Left cardiac atrium (tissue), 4 donors: ENCODE results near the gene RAMP3. TPM values are rescaled to one million over a fixed set of nuclear protein-coding genes. Genes with fewer than 3 reads are reported as not detected.
"Not testable (repeated sequence)": the region's sequence is repeated elsewhere in the genome, so short reads cannot be mapped to it uniquely, and the experiment has no call there.

Experiments
- ATAC-seq, 2 donors: fragments of 200-7000 bp; cut with Tn5 transposase; one replicate each; pipeline ENCODE4 v1.9.1; 2020; ENCODE audit warnings: mild to moderate bottlenecking in 2 of 2, moderate library complexity in 2 of 2
- DNase-seq: peaks from one replicate; pipeline ENCODE4 v3.0.0-alpha.2; 2020
- intact Hi-C, 2 donors: fragments of 100-400 bp; cut with DNase I; formaldehyde crosslinking; loops; one replicate each; pipeline versions ENCODE4 v1.14.1 to v1.15.1; 2022 to 2023
- long read RNA-seq: library from polyadenylated mRNA; unstranded; transcript quantifications from one replicate; pipeline ENCODE4 v2.0.0, GENCODE V29; 2021
- total RNA-seq, 2 donors: library from RNA; stranded (reverse); fragmentation: NEBNext Ultra II Directional; extraction: Animal tissue kit (Norgen Biotek cat#: 25700); gene quantifications; one replicate each; pipeline ENCODE4 v1.2.1, GENCODE V29; 2021
- donor health status: DM: no; HTN: yes; CAD: no.
- donor health status: DM: no; HTN: yes; CAD: no; lungs with severe emphysema.
- donor health status: DM: yes; HTN: yes; CAD: no.
- donor health status: Dilated cardiomyopathy.

The RAMP3 gene, protein sequence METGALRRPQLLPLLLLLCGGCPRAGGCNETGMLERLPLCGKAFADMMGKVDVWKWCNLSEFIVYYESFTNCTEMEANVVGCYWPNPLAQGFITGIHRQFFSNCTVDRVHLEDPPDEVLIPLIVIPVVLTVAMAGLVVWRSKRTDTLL
- total RNA-seq: 10 to 100 TPM; 40.8 to 55.0 TPM
- long read RNA-seq, transcript RAMP3-201 (3 exons, 1,323 nt): major isoform, 88 of 108 reads
- long read RNA-seq, partial matches to known transcripts: 2 of 108 reads
- long read RNA-seq, other reads (novel, unspliced or antisense): 16 of 108 reads

DNA sequence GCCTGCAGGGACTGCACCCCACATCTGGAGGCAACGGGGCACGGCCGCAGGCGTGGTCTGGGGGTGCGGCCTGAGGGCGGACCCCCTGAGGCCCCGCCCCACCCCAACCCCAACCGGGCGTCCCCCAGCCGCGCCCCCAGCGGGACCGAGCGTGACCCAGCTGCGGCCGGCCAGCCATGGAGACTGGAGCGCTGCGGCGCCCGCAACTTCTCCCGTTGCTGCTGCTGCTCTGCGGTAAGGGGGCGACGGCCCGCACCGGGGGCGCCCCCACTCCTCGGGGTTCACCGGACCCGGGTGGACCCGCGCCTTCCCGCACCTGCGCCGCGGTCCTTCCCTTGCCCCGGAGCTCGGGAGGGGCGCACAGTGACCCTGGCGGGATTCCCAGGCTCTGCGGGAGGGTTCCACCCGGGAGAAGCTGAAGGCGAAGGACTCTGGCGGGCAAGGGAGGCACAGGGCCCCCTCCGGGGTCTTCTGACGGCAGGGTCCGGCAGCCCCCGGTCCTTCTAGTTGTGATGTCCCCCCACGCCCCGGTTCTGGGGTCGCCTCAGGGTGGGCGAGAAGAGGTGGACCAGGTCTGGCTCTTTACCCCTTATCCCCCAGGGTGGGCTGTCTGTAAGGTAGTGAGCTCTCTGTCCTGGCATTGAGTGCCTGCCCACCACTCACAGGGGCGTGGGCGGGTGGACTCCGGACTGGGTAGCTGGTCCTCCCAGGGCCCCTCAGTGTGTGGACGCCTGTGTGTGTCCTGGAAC lies at the start of gene RAMP3:
Gene RAMP3, plus strand, starts transcription at position 139 of the 749 bp plus-strand sequence. Its CDS starts 38 bp downstream, at position 177.
- ATAC-seq (peak; percentile 35 to 60), DNase-seq (peak; percentile 58)
- intact Hi-C loops: loop anchor here in 1 of 2 donors (10.0 kb wide), 1 partner anchor 707 kb away; no protein-coding TSS in a partner anchor

DNA sequence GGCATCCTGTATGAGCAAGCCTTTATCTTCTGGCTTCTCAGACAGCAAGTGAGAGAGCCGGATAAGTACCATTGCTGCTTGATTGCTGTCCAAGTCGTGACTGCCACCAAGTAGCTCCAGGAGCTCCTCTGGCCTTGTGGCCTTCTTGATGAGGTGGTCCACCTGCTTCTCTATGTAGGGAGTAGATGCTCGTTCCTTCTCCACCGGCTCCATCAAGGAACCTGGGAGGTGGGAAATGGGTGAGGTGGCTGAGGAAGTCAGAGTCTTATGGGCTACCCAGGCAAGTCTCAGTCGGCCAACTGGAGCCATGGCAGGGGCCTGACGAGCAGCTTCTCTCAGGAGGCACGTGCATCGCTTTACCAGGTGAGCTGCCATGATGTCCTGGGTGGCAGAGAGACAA lies 48.7 kb upstream of the RAMP3 start:
- no peak for DNase-seq
- no peak for ATAC-seq
- intact Hi-C loops: no loop called here

DNA sequence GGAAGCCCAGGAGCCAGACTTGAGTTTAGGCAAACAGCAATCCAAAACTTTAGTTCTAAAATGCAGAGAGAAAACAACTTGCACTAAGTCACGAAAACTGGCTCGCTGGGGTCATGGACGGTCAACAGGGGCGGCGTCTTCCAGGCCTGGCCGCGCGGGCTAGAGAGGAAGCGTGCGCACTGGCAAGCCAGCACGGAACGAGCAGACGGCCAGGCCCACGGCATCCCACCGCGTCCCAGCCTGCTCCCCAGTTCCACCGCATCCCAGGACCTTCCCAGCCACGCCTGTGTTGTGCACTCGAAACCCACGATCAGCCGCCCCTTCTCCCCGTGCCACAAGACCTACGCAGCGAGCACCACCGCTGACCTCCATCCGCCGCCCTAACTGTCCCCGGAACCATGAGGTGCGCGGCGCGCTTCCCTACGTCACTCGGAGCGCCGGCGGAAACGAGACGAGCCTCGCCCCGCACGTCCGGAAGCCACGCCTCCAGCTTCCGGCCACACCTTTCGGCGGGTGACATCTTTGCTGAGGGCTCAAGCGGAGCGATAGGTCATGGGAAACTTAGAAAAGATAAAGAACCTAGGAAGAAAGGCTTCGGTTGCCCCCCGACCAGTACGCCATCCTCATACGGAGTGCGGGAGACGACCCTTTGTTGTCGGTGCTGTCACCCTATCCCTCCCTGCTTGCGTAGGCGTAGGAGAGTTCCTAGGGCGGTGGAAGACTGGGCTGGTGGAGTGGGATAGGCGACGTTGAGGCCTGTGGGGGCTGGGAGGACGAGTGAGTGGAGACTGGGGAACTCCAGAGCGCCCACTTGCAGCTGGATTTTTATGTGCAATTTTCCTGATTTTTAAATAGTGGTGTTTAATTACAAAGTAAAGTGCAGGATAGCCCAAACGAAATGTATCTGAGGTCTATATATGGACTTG lies 46.0 kb upstream of the RAMP3 start, which contains the start of gene TBRG4:
Gene TBRG4, minus strand, starts transcription at position 400 of the 926 bp plus-strand sequence. CDS start 2,460 bp downstream, outside the sequence.
- intact Hi-C loops: no loop called here
- ATAC-seq (peak; percentile 99), DNase-seq (peak; percentile 97)

DNA sequence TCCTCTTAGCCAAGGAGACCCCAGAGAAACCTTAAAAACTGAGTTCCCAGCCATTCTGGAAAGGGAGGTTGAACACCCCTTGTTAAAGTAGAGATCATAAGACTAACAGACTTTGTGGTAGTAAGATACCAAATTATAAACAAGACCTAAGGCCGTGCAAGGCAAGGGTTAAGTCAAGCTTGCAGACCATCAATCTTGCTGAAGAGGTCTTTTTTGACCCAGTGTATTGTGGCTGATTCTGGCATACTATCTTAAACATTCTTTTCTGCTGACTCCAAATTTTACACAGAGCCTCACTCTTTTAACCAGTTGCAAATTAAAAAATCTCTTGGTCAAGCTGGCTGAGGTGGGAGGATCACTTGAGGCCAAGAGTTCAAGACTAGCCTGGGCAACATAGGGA lies 44.9 kb upstream of the RAMP3 start:
- DNase-seq: no peak
- intact Hi-C loops: no loop called here
- no peak for ATAC-seq

DNA sequence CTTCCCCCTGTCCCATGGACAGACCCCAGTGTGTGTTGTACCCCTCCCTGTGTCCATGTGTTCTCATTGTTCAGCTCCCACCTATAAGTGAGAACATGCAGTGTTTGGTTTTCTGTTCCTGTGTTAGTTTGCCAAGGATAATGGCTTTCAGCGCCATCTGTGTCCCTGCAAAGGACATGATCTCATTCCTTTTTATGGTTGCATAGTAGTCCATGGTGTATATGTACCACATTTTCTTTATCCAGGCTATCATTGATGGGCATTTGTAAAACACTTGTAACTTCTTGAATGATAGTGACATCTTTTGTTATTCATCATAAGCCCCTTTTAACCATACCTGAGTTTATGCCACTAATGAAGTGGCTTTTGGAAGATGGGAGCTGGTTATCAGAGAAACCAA lies 43.3 kb upstream of the RAMP3 start:
- ATAC-seq, DNase-seq, intact Hi-C loops: not testable (repeated sequence)

DNA sequence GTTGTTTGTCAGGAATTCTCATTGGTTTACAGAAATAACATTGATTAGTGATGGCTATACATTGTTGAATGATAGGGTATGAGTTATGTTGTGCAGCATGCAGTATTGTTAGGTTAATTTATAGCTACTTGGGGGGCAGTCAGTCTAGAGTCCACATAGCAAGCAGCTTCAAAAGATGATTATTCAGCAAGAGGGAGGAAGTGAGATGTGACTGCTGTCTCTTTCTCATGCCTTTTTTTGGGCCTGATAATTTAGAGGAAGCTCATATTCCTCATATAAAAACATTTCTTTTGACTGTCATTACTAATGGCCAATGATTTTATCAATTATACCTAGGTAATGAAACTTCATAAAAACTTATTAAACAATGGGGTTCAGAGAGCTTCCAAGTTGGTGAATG lies 42.7 kb upstream of the RAMP3 start:
- ATAC-seq (no peak), DNase-seq (no peak)
- intact Hi-C loops: no loop called here

DNA sequence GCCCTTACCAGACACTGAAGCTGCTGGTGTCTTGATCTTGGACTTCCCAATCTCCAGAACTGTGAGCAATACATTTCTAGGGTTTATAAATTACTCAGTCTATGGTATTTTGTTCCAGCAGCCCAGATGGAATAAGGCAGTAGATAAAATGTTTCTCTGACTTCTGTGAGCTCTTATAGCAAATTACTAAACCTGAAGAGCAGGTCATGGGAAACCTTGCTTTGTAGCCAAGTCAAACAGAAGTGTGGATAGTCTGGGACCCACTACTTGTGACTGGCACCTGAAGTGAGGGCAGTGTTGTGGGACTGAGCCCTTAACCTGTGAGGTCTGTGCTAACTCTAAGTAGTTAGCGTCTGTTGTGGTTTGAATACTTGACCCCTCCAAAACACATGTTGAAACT lies 41.5 kb upstream of the RAMP3 start:
- DNase-seq (no peak), ATAC-seq (no peak)
- intact Hi-C loops: no loop called here

DNA sequence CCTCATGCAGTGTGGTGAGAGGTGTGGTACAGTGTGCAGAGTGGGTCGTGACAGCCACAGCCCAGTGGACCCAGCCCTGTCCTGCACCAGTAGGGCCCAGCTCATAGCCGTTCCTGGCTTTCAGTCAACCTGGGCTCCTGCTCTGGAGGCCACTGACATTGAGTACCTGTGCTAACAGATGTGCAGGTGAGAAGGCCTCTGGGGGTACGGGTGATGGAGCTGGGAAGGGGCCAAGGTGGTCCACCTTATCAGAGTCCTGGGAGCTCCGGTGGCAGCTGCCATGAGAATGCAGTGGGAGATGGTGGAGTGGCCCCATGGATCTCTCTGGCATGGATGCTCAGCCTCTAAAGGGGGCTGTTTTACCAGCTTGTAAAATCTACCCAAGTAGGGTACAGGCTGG lies 40.0 kb upstream of the RAMP3 start:
- intact Hi-C loops: no loop called here
- no peak for DNase-seq

DNA sequence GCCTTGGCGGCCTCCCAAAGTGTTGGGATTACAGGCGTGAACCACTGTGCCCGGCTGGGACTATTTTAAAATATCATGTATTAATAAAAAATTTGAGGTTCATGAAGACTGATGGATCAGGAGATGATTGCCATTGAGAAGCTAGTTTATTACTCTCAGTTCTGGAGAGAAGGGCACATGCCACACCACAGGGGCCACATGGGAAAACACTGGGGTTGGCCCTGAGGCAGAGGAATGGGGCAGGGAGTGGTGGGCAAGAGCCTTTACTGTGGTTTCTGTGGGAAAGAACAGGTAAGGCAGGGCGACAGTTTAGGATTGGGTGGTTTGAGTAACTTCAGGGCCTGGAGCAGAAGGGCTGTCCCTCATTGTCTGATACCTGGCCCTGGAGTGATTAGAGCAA lies 39.3 kb upstream of the RAMP3 start:
- ATAC-seq (no peak), DNase-seq (no peak)
- intact Hi-C loops: no loop called here

More for the DNA sequence above, 40.0 kb upstream of the RAMP3 start:
- ATAC-seq: no peak

DNA sequence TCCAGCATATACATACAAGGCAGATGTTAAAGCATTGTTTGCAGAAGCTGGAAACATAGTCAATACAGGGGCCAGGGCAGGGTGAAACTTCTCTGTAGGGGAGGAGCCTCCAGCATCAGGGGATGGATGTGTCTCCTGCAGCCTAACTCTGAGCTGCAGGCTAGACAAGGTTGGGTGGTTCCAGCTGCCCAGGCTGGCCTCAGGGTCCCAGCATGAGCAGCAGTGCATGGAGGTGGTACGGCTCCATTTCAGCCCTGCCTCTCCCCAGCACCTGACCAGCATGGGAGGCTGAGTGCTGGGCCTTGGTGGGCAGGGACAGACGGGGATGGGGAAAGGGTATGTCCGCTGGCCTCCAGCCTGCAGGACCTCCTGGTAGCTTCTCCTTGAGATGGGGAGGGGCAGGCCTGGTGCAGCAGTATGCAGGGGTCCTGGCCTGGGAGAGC lies 38.7 kb upstream of the RAMP3 start:
- intact Hi-C loops: no loop called here
- ATAC-seq: no peak
- no peak for DNase-seq

DNA sequence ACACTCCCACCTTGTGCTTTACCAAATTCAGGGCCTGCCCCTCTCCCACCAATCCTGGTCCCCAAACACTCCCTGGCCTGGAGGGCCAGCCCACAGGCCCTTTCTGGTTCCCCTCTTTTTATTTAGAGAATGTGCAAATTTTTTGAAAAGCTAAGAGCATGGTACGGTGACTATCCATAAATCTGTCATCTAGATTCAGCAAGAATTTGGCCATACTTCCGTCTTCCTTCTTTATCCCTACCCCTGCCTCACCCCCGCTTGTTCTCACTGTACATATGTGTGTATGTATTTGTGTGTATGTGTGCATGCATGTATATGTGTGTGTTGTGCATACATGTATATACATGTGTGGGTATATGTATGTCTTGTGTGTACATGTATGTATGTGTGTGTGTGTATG lies 38.0 kb upstream of the RAMP3 start:
- intact Hi-C loops: no loop called here
- no peak for DNase-seq
- no peak for ATAC-seq

DNA sequence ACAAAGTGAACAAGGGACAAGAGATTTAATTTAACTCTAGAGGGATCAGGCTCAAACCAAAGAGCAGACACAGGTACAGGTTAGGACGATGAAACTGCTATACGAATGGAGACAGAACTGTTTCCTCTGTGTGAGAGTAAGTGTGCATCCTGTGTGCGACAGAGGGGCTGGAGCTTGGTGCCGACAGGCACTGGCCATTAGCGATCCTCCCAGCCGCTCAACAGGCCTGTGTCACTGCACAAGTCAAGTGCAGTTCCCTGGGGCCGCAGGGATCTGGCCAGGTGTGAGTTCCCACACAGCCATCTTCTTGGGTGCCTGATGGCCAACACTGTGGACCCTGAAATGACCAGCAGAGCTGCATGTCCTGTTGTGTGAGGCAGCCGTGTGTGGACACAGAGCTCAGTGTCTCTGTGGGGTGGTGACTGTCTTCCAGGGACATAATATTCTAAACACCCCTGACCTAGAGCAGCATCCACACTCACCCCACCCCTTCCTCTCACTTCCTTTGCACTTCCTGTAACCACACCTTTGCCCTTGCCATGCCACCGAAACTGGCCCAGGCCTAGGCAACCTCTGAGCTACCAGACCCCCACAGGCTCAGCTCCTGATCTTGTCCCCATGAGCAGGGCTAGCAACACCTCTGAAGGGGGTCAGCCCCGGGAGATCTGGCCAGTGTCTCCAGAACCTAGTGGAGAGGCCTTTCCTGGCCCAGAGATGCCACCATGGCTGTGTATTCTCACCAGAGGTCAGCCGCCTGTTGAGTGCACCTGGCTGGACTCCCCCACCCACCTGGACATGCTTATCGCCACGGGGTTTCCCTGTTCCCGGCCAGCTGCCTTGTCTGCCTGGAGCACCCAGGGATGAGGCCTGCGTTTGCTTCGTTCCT lies 34.4 kb upstream of the RAMP3 start:
- DNase-seq: no peak
- intact Hi-C loops: no loop called here
- ATAC-seq: no peak

DNA sequence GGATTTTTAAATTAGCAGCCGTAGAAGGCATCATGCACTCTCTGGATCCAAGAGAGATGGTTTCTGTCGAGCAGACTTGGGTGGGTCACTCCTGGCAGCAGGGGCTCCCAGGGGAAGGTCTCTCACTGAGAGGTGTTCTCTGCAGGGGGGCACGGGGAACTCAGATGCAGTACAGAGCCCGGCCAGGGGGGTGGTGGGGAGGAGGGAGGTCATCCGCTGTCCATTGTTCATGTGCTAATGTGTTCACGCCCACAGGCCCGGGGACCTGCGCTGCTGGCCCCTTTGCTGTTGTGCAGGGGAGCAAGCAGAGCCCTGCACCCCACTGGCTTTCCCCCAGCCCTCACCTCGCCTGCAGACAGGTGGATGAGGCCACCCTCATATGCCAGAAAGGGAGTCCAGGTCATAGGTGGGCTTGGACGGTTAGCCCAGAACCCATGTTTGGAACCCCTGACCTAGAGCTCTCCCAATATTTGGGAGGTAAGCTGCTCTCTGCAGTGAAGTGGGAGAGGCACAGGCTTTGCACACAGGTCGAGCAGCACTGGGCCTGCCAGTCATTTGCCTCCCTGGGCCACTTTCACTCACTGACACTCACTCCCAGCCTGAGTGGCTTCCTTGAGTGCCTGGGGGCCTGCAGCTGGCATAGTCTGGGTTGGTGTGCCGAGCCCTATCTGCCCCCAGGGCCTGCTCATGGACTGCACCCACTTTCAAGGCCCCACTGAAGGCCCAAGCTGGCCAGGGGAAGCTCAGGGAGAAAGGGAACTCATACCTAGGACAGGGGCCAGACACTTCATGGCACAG lies 33.5 kb upstream of the RAMP3 start:
- DNase-seq: no peak
- no peak for ATAC-seq
- intact Hi-C loops: no loop called here

DNA sequence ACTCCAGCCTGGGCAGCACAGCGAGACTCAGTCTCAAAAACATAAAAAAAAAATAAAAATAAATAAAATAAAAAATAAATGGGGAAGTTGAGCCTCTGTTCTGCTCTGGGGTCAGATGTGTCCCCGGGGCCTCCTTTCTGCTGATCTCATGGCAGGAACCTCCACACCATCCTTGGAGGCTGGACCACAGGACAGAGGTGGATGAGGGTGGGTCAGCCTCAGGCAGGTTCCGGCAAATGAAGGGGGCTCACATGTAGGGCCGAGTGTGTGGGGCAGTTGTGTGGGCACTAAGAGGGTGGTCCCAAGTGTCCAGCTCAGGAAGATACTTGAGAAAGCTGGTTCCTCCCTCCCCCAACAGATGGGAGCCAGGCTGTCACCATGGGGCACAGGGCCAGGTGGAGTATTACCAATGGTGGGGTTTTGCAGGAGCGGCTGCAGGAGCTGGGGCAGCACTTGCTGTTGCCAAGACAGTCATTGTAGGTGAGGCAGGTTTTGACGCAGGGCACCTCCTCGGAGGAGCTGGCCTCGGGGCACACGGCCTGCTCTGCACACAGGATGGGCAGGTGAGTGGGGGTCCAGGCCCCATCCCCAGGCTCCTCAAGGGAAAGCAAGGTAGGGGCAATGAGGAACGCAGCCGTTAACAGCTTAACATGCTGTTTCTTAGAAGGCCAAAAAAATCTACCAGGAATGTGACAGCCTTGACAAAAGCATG lies 32.2 kb upstream of the RAMP3 start:
- intact Hi-C loops: no loop called here
- DNase-seq: no peak
- ATAC-seq: no peak

DNA sequence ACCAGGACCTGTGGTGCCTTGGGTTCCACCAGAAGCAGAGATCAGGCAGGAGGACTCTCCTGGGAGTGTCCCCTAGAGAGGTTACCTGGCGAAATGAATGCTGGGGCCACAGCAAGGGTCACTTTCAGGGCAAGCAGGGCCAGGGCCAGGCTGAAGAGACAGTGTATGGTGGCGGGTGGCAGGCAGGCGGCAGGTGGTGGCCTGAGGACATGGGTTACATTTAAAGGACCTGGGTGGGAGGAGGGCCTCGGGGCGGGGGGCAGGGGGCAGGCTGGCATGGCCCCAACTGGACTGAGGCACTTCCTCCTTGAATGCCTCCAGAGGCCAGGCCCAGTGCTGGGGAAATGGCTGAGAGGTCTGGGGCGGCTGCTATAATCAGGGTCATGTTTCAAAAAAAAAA lies 31.4 kb upstream of the RAMP3 start:
- ATAC-seq: no peak
- intact Hi-C loops: no loop called here
- no peak for DNase-seq

DNA sequence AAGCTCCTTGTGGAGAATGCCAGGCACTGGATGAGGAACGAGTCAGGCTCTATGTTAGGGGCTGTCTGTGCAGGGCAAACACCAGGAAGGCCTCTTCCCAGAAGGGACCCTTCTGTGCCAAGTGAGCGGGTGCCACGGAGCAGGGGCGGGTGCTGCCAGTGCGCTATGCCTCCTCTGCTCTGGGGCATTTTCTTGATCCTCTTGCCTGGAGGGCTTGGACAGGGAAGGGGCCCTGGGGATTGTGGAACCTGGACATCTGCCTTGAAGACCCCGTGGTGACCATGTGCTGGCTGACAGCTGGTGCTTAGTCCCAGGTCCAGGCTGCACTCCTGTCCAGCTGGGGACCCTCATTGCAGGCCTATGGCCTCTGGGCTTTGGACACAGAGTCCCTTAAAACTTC lies 30.7 kb upstream of the RAMP3 start:
- ATAC-seq (no peak), DNase-seq (no peak)
- intact Hi-C loops: no loop called here

DNA sequence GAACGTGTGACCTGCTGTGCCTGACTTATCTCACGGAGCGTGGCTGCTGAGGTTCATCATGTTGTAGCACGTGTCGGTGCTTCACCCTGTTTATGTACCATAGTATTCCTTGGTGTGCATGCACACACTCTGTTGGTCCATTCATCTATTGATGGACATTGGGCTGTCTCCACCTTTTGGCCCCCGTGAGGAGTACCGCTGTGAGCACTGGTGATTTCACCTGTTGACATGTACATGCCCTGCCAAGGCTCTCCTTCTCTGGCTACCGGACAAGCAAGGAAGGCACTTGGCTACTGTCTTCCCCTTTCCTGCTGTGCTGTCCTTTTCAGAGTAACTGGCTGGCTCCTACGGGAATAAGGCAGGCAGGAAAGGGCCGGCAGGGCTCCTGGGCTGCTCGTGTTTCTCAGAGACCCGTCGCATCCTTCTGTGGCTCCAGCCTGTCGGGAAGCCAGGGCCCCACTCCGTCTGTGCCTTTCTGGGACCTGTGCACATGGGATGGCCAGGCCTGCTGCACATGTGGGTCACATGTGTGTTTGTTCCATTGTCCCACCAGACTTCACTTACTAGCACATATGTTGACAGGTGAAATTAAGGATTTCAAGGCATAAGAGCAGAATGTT lies 28.3 kb upstream of the RAMP3 start:
- intact Hi-C loops: no loop called here
- ATAC-seq (no peak), DNase-seq (no peak)
